HG03139 (cell line): ENCODE measurements around the gene PSMG2.

Source experiments
- ATAC-seq: cut with Tn5 transposase; IDR thresholded peaks from one replicate; pipeline ENCODE4 v1.9.1; 2021; ENCODE audit not compliant: unreplicated experiment

The PSMG2 gene, protein sequence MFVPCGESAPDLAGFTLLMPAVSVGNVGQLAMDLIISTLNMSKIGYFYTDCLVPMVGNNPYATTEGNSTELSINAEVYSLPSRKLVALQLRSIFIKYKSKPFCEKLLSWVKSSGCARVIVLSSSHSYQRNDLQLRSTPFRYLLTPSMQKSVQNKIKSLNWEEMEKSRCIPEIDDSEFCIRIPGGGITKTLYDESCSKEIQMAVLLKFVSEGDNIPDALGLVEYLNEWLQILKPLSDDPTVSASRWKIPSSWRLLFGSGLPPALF

DNA sequence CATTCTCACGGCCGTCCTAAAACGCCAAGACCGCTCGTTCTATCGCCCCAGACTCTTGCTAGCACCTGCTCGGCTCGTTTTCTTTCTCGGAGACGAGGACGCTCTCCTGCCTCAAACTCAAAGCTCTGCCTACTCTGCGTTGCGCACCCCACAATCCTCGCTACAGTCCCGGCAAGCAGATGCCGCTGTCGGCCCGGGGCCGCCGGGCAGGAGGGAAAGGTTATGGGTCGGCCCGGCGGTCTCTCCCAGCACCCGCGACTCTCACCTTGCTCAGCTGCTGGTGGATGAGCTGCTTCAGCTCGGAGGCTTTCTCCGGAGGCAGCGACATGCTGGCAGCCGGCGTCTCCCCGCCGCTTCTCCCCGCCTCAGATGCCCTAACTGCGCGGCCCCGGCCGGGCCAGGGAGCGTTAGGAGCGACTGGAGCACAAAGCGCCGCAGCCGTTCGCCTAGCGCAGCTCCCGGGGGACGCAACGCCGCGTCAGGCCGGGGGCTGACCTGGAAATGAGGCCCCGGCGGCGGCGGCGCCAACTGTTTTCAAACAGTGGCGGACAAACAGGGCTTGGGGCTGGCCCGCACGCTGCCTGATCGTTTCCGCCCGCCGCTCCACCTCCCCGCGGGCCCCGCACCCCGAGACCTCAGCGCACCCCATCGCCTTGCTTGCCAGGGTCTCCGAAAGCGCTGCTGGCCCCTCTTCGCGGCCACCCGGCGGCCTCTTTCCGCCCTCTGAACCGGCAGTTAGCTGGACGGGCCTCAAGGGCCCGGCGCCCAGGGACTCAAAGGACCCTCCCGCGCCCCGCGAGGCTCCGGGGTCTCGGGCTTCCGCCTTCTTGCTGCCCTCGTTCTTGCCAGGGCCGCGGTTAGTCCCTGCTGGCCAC, at the start of gene PSMG2, which contains the start of gene CEP76:
Gene PSMG2 (plus strand): TSS at position 822 of the 875 bp plus-strand sequence. CDS start 66 bp downstream, outside the sequence.
Gene CEP76 (minus strand): TSS at position 503 of the 875 bp plus-strand sequence. CDS start 175 bp downstream, at position 328.
- ATAC-seq = peak; percentile 62

DNA sequence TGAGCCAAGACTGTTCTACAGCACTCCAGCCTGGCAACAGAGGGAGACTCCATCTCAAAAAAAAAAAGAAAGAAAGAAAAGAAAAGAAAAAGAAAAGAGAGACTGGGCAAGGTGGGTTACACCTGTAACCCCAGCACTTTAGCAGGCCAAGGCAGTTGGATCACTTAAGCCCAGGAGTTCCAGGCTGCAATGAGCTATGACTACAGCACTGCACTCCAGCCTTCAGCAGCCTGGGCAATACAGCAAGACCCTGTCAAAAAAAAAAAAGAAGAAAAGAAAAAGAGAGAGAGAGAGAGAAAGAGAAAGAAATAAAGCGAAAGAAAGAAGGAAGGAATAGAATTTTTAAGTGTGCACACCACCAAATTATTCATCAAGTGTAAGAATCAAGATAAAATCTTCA, 47.9 kb upstream of the PSMG2 start:
- no peak for ATAC-seq

DNA sequence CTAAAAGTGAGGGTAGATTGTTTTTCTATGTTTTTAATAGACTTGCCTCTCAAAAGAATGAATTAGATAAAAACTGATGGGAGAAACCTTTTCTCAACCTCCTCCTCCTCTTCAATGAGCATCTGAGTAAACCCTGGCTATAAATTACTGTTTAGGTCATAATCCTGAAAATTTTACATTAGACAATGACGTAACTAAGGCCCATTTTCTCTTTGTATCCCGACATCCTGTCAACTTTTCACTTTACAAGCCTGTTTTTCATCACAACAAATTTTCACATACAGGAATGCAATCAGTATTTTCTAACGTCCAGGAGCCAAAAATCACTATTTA, 46.3 kb upstream of the PSMG2 start:
- no peak for ATAC-seq

DNA sequence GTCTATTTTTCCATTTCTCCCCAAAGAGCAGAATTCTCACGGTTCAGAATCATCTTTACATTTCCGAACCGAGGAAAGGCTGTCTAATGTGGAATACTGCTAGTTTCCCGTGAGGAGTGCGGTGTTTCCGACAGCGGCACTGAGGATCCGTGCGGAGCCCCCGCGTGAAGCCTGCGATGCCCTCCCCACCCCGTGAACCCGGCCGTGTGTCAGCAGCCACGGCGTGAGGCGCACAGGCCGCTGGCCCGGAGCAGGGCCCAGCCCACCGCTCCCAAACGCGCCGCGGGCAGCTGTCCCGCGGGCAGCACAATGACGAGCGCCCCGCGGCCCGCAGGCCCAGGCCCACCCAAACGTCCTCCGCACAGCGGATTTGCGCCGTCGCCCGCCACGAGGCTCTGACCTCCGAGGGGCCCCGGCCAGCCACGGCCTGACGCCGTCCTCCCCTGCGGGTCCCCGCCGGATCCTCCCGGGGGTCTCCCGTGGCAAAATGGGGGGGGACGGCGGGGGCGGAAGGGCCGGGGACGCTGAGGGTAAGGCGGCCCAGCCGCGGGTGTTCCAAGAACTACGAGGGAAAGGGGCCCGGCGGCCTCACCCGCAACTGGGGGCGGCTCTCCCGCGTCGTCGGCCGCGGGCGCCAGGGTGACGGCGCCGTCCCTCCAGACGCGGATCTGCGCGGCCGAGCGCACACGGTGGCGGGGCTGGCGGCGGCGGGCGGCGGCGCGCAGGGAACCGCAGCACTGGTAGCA, 45.7 kb upstream of the PSMG2 start:
- ATAC-seq = peak; percentile 23

DNA sequence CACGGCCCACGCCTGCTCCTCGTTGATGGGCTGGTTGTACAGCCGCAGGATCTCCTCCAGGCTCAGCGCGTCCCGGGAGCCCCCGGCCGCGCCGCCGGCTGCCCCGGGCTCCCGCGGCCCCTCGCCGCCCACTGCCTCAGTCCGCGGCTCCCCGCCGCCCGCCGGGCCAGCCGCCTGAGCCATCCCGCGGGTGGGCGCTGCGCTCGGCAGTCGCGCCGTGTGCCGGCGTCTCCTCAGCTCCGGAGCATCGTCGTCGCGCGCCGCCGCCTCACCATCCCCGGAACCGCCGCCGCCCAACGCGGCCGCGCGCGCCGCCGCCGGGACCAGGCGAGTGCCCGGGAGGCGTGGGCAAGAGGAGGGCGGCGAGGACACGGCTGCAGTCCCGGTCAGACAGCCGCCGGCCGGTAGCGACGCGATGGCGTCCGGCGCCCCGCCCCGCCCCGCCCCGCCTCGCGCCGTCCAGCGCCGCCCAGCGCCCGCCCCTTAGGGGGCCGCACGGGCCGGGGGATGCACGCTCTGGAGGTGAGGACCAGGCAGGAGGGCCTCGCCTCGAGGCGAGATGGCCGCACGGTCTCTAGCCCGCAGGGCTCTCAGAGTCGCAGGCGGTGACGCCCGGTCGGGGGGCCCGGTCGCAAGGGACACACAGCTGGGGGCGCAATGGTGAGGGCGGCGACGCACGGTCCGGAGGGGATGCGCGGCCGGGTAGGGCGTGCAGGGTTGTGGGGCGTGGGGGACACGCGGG, 45.0 kb upstream of the PSMG2 start, which contains the start of gene SPIRE1:
Gene SPIRE1 (minus strand): TSS at position 424 of the 742 bp plus-strand sequence. CDS start 241 bp downstream, at position 183.
- ATAC-seq = peak; percentile 54

DNA sequence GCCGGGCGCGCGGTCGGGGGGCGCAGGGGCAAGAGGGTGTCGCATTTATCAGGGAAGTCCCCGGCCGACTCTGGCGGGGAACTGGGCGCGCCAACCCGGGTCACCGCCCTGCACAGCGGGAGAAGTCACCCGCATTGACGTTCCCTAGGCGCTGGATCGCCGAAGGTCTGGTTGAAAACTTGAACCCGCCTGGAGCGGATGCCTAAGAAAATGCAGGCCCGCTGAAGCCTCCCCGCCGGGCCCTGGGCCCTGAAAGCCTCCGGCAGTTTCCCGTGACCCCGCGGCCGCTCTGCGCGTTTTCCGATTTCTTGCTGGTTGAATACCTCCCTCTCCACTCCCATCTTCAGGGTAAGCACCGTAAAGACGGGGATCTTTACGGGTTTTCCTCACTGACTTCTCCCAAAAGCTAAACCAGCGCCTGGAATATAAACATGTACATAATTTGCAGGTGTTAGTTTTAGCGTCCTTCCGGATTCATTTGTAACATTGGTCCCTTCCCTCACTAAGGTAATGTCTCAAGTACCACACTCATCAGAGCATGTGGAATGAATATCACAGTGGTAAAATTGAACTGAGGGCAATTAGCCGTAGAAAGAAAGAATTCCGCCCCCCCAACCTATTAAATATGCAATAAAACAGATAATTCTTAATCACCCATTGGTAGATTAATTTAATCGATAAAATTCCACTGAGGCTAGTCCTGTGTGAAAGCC, 44.3 kb upstream of the PSMG2 start:
- no peak for ATAC-seq

DNA sequence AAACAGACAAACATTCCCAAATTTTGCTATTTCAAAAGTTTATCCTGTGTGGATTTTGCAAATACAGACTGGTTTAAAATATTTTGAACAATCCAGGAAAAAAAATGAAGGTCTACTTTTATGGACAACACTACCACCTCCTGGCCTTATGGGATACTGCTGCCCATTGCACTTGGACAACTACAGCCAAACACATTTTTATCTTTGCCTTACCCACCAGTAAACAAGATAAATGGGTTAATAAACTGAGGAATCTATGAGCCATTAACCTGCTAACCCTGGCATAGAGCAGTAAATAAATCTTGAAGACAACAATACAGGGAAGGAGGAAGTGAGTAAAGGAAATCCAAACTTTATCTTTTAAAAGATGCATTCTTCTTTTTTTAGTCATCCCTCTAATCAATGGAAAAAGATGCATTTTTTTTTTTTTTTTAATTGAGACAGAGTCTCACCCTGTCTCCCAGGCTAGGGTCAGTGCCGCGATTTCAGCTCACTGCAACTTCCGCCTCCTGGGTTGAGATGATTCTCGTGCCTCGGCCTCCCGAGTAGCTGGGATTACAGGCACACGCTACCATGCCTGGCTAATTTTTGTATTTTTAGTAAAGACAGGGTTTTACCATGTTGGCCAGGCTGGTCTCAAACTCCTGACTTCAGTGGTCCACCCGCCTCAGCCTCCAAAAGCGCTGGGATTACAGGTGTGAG, 42.8 kb upstream of the PSMG2 start:
- ATAC-seq = no peak

DNA sequence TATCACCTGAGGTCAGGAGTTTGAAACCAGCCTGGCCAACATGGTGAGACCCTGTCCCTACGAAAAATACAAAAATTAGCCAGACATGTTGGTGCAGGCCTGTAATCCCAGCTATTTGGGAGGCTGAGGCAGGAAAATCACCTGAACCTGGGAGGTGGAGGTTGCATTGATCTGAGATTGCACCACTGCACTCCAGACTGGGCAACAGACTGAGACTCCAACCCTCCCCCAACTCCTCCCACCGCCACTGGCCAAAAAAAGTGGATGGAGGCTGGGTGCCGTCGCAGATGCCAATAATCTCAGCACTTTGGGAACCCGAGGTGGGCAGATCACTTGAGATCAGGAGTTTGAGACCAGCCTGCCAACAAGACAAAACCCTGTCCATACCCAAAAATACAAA, 34.8 kb upstream of the PSMG2 start:
- ATAC-seq = no peak

DNA sequence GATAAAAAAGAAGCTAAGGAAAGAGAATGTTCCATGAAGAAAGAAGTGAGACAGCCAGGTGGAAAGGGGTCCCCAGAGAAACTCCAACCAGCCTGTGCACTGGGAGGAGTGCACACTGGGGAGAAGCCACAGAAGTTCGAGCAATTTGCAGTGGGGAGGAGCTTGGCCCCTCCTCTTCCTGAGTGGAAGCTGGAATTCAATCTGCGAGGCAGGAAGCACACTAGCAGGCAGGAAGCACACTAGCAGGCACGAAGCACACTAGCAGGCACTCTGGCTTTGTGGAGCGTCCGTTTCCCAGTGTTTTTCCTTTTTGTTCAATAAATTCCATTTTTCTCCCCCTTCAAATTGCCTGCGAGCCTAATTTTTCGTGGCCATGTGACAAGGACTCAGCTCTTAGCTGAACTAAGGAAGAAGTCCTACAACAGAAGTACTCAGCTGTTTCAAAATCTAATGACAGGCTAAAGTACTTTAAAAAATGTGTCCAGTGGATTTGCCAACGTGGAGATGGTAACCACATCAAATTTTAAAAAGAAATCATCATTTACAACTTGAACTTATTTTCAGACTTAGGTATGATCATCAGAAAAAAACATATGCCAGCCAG, 23.6 kb upstream of the PSMG2 start:
- no peak for ATAC-seq

DNA sequence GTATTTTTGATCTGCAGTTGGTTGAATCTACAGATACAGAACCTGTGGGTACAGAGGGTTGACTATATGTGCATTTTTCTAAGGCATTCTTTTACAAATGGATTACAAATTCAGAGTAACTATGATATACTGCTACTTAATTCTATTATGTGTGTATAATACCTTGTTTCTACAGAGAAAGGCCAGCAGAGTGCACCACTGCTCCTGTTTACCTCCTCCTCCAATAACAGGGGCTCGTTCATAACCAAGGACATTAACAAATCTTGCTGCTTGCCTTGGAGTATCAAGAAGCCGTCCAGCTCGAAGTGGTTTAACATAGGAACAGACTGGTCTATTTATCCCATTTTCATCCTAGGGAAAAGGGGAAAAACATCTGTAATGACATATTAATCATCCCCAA, 16.7 kb upstream of the PSMG2 start:
- ATAC-seq = no peak

DNA sequence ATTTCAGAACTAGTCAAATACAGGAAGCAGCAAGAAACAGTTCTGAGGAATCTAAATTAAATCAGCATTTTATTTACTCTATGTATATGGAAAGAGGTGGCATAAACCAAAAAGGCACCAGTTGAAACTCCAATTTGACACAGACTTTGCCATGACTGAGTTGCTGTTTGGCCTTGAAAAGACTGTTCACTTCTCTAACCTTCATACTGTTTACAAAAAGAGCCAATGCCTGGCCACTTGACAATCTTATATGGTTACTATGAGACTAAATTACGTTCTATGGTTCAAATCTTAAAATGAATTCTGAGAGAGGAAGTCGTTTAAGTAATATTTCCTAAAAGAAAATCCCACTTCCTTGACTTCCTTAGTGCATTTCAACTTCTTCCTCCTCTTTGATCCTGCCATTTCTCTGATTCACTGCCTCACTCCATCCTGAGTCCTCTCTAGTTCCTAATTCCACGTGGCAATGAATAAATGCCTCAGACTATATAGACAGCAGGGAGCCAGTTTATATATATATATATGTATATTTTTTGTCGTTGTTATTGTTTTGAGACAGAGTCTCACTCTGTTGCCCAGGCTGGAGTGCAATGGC, 13.5 kb upstream of the PSMG2 start:
- no peak for ATAC-seq

DNA sequence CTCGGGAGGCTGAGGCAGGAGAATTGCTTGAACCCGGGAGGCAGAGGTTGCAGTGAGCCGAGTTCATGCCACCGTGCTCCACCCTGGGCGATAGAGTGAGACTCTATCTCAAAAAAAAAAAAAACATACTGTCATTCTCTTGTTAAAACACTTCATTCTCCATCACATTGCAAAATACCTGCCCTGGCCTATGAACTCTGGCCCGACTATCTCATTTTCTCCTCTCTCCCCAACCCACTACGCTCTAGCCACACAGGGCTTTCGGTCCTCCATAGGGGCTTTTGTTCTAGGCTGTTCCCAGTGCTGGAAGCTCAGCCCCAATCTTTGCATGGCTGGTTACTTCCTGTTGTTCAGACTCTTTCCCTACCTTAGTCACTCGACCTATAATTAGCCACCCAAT, 10.6 kb upstream of the PSMG2 start:
- no peak for ATAC-seq

DNA sequence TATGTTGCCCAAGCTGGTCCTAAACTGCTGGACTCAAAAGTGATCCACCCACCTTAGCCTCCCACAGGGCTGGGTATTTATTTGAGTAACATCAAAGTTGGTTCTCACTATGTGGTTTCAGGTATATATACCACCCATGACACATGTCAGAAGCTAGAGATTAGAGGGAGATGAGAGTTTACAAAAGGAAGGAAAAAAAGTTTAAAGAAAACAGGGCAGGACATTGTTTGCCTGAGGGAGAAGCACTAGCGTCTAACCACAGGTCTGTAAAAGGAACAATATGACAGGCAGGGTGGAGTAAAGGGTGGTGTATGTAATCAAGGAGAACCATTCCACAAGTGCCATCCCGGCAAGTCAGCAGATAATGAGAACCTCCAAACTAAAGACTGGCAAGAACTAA, 8.8 kb upstream of the PSMG2 start:
- ATAC-seq = no peak

DNA sequence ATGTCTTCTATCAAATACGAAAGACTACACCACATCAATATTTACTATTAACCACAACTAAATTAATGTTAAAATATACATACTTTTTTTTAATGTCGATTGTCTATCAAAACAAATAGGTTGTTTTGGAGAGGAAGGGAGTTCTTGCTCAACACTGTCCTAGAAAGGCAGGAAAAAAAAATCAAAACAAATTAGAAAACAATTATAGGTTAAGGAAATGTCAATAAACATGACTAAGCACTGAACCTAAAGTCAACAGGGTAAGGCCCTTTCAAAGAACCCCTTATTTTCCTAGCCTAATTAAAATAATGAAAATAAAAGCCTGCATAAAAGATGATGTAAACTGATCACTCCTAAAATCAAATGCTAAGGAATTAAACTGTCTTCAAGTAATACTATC, 3.1 kb upstream of the PSMG2 start:
- ATAC-seq = no peak

DNA sequence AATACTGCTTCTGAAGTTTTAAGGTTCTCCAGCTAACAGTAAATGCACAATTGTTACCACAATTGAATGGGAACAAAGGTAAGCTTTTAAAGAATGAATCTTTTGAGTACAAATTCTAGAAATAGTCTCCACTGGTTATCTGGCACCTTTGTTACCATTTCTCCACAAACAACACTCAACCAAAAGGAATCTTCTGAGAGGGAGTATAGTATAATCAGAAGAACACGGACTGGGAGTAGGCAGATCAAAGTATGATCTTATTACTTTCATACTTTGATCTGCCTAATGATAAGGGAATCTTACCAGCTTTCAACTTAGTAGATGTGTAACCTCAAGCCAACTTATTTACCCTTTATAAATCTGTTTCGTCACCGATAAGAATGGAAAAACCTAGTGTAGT, 1.7 kb upstream of the PSMG2 start:
- ATAC-seq = no peak

DNA sequence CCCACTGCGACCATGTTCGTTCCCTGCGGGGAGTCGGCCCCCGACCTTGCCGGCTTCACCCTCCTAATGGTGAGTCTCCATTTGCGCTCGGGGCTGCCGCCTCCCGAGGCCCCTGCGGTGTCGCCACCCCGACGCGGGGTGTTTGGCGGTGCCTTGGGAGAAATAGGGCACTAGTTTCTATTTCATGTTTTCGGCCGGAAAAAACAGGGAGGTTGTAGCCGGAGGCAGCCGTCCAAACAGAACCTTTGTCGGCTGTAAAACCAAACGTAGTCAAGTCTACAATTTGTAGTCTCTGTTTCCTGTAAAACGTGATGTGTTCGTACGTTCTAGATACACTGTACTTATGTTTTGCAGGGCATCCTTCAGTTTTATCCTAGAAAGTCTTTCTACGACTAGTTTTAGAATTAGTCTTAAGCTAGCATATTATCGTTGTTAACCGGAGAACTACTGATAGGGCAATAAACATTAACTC, 290 bp downstream of the PSMG2 start:
- peak; percentile 30 for ATAC-seq

DNA sequence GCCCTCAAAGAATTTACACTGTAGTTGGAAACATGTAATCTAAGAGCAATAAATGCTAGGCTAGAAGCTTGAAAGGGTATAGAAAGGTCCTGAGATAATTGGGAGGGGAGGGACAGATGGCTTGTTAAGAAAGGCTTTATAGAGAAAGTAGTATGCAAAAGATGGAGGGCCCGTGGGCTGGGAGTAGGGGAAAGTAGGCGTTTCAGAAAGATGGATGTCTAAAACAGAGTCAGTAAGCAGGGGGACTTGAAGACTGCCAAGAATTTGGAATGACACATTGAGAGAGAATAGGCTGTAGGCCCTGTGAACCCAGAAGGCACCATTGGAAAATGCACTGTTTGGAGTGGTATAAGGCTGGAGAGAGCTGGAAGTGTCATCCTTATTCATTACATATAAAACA, 822 bp downstream of the PSMG2 start:
- ATAC-seq = no peak

DNA sequence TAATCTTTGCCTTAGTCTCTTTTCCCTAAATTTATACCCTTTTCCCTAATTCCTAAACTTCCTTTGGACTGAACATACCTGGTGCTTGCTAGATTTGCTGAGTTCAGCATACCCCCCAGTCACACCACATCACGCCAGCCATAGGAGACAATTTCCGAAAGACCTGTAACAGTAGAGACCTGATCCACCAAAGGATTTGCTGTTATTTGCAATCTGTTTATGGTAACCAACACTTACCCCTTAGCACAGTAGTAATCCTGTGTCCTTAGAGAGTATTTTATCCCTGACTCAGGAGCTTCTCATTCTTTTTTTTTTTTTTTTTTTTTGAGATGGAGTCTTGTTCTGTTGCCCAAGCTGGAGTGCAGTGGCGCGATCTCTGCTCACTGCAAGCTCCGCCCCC, 8.6 kb downstream of the PSMG2 start:
- no peak for ATAC-seq
